Right lobe of liver (tissue), 6 donors: ENCODE measurements around the gene PCBD1. TPM values are rescaled to one million over a fixed set of nuclear protein-coding genes. Genes with fewer than 3 reads are reported as not detected.

ENCODE experiments used
- ATAC-seq, 4 donors: fragments of 200-7000 bp; cut with Tn5 transposase; one replicate each; pipeline ENCODE4 v1.9.1; 2020; ENCODE audit warnings: mild to moderate bottlenecking in 4 of 4, moderate library complexity in 4 of 4
- DNase-seq, 3 donors: peaks; one replicate each; pipeline ENCODE4 v3.0.0-alpha.2; 2020
- H3K27ac ChIP-seq, 3 donors: fragments of 200-600 bp; one replicate each; pipeline ENCODE4 v1.8.0; 2022
- H3K27me3 ChIP-seq, 2 donors: fragments of 200-600 bp; one replicate each; pipeline ENCODE4 v1.8.0; 2022
- H3K36me3 ChIP-seq, 4 donors: fragments of 200-600 bp; sonication (generic) in 1 of 4; one replicate each; pipeline versions ENCODE4 v1.5.1 to v1.8.0; 2017 to 2022; ENCODE audit warnings: control low read depth in 1 of 4
- H3K4me1 ChIP-seq, 4 donors: fragments of 200-600 bp; sonication (generic) in 1 of 4; one replicate each; pipeline versions ENCODE4 v1.5.1 to v1.8.0; 2017 to 2022; ENCODE audit warnings: control low read depth in 1 of 4
- H3K4me3 ChIP-seq, 3 donors: fragments of 200-600 bp; one replicate each; pipeline ENCODE4 v1.8.0; 2022
- H3K9me3 ChIP-seq, 4 donors: fragments of 200-600 bp; sonication (generic) in 1 of 4; one replicate each; pipeline versions ENCODE4 v1.5.1 to v1.8.0; 2017 to 2022; ENCODE audit warnings: control low read depth in 1 of 4
- CTCF ChIP-seq, 4 donors: fragments of 200-600 bp in 3 of 4; fragments of 450-650 bp in 1 of 4; IDR thresholded peaks; one replicate each; pipeline versions ENCODE4 v1.5.1 to v1.8.0; 2016 to 2022; ENCODE audit warnings: antibody characterized with exemption in 4 of 4, mild to moderate bottlenecking in 2 of 4
- POLR2A ChIP-seq: fragments of 450-650 bp; IDR thresholded peaks from one replicate; pipeline ENCODE4 v1.6.1; 2017; ENCODE audit warnings: antibody characterized with exemption, mild to moderate bottlenecking
- WGBS: methylation state at CpG from one replicate; pipeline ENCODE4 v1.1.6; 2018; ENCODE audit warnings: low coverage, low lambda C conversion rate; ENCODE audit not compliant: insufficient coverage; ENCODE audit errors: missing lambda C conversion rate; 5-methylcytosine and 5-hydroxymethylcytosine counted together
- intact Hi-C, 2 donors: fragments of 100-400 bp; cut with DNase I; formaldehyde crosslinking; loops; one replicate each; pipeline versions ENCODE4 v1.11.2 to v1.14.1; 2022
- total RNA-seq, 6 experiments: library from RNA; depleted of rRNA in 2 of 6; stranded (reverse); fragments of >200 nt in 2 of 6; fragmentation: NEBNext Ultra II Directional in 3 of 6; extraction: Animal tissue kit (Norgen Biotek cat#: 25700) in 3 of 6; gene quantifications; one replicate each; pipeline versions ENCODE4 v1.1.0 to v1.2.4, GENCODE V29; 2016 to 2023
- donor health status: DM: no; HTN: yes; CAD: no.
- donor health status: DM: no; HTN: no; CAD: no.
- donor health status: DM: no; HTN: no; CAD: no.
- donor health status: DM: no; HTN: yes; CAD: no.
- donor health status: DM: no; HTN: yes; CAD: no.

The PCBD1 gene
- total RNA-seq, 6 experiments from 2014 or later, result 165 to 375 (median 230) TPM

GRCh38 chr10:70935125-70935625, 46.8 kb upstream of the PCBD1 start:
- no peaks in the 10 kb centered on the region for H3K27me3 ChIP-seq
- ATAC-seq (no peak), DNase-seq (no peak)
- intact Hi-C loops, result loop anchor here in 1 of 2 donors (10.0 kb wide), 1 partner anchor 350 kb away; no protein-coding TSS in a partner anchor
- H3K27ac ChIP-seq, result no peak overlapping the region
- WGBS, result 100% methylated on average over 2 of the region's 11 CpGs
- H3K36me3 ChIP-seq, result no peaks in the 10 kb centered on the region
- H3K9me3 ChIP-seq, result no peaks in the 10 kb centered on the region
- no peak overlapping the region for H3K4me3 ChIP-seq
- no peak for TF ChIP-seq POLR2A
- no peak for TF ChIP-seq CTCF (IDR thresholded peaks at IDR 0.05)
- H3K4me1 ChIP-seq, result no peaks in the 10 kb centered on the region

GRCh38 chr10:70934701-70935100, 46.3 kb upstream of the PCBD1 start:
- DNase-seq (no peak), ATAC-seq (no peak)
- WGBS, result 100% methylated on average over 1 of the region's 1 CpG
- TF ChIP-seq POLR2A (no peak), CTCF (IDR thresholded peaks at IDR 0.05) (no peak)
- Histone ChIP-seq H3K4me3 (no peak overlapping the region), H3K9me3 (no peaks in the 10 kb centered on the region), H3K27me3 (no peaks in the 10 kb centered on the region), H3K36me3 (no peaks in the 10 kb centered on the region), H3K27ac (no peak overlapping the region), H3K4me1 (no peaks in the 10 kb centered on the region)
- intact Hi-C loops, result loop anchor here in 1 of 2 donors (10.0 kb wide), 1 partner anchor 350 kb away; no protein-coding TSS in a partner anchor

- 82% methylated on average over 7 of the region's 9 CpGs for WGBS
- no peaks in the 10 kb centered on the region for H3K4me1 ChIP-seq
- H3K9me3 ChIP-seq, result no peaks in the 10 kb centered on the region
- H3K36me3 ChIP-seq, result no peaks in the 10 kb centered on the region
- intact Hi-C loops, result loop anchor here in 1 of 2 donors (10.0 kb wide), 1 partner anchor 352 kb away; no protein-coding TSS in a partner anchor
- no peaks in the 10 kb centered on the region for H3K27me3 ChIP-seq
- DNase-seq (no peak), ATAC-seq (no peak)
- no peak overlapping the region for H3K4me3 ChIP-seq
- TF ChIP-seq POLR2A (no peak), CTCF (IDR thresholded peaks at IDR 0.05) (no peak)
- H3K27ac ChIP-seq, result no peak overlapping the region
These were observed 44.2 kb upstream of the PCBD1 start for GRCh38 chr10:70932392-70933196.

- Histone ChIP-seq H3K4me3 (no peak overlapping the region), H3K27ac (no peak overlapping the region), H3K36me3 (no peaks in the 10 kb centered on the region), H3K4me1 (no peaks in the 10 kb centered on the region), H3K27me3 (no peaks in the 10 kb centered on the region), H3K9me3 (no peaks in the 10 kb centered on the region)
- TF ChIP-seq POLR2A (no peak), CTCF (IDR thresholded peaks at IDR 0.05) (no peak)
- no peak for DNase-seq
- WGBS, result 69% methylated on average over 8 of the region's 15 CpGs
- no peak for ATAC-seq
- intact Hi-C loops, result loop anchor here in 1 of 2 donors (10.0 kb wide), 1 partner anchor 354 kb away; no protein-coding TSS in a partner anchor
These were observed 42.9 kb upstream of the PCBD1 start for GRCh38 chr10:70931168-70931815.
